ENCODE measurements around the gene SRSF4.
A peak's percentile ranks its signal among the peaks of the same experiment; 100 is the strongest.

Gene SRSF4

DNA sequence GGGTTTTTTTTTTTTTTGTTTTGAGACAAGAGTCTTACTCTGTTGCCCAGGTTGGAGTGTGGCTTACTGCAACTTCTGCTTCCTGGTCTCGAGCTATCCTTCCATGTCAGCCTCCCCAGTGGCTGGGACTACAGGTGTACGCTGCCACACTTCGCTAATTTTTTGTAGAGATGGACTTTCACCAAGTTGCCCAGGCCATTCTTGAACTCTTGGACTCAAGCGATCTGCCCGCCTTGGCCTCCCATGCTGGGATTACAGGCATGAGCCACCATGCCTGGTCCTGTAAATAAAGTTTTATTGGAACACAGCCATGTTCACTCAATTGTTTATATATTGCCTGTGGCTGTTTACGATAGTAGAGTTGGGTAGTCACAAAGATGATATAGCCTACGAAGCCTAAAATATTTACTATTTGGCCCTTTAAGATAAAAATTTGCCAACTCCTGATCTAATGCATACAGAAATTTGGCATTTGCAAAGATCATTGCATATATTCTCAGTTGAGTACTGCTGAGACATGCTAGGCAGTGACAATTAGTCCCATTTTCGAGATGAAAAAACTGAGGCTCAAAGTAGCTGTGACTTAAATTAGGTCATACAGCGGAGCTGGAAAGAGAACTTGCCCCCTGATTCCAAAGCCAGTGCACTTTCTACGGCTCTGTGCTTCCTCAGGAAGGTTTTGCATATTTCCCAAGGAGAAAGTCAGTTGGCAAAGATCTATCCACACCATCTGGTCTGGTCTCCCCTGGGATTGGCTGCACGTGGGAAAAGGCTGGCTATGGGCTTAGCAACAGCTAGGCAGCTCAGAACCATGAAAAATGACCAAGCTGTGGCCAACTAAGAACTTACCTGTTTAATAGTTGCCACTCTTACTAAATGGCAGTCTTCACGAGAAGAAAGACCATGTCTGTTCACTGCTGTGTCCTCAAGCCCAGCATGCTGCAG is 29.7 kb upstream of the SRSF4 start:
- DNase-seq (ENCODE audit: low read depth), result no peak
- H3K4me3 ChIP-seq (ENCODE audit: low read depth, low read length), result no peak overlapping the region
- TF ChIP-seq, protein P1, sequence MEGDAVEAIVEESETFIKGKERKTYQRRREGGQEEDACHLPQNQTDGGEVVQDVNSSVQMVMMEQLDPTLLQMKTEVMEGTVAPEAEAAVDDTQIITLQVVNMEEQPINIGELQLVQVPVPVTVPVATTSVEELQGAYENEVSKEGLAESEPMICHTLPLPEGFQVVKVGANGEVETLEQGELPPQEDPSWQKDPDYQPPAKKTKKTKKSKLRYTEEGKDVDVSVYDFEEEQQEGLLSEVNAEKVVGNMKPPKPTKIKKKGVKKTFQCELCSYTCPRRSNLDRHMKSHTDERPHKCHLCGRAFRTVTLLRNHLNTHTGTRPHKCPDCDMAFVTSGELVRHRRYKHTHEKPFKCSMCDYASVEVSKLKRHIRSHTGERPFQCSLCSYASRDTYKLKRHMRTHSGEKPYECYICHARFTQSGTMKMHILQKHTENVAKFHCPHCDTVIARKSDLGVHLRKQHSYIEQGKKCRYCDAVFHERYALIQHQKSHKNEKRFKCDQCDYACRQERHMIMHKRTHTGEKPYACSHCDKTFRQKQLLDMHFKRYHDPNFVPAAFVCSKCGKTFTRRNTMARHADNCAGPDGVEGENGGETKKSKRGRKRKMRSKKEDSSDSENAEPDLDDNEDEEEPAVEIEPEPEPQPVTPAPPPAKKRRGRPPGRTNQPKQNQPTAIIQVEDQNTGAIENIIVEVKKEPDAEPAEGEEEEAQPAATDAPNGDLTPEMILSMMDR (conservative IDR thresholded peaks at IDR 0.05; ENCODE audit: low read depth, low read length), result no peak

DNA sequence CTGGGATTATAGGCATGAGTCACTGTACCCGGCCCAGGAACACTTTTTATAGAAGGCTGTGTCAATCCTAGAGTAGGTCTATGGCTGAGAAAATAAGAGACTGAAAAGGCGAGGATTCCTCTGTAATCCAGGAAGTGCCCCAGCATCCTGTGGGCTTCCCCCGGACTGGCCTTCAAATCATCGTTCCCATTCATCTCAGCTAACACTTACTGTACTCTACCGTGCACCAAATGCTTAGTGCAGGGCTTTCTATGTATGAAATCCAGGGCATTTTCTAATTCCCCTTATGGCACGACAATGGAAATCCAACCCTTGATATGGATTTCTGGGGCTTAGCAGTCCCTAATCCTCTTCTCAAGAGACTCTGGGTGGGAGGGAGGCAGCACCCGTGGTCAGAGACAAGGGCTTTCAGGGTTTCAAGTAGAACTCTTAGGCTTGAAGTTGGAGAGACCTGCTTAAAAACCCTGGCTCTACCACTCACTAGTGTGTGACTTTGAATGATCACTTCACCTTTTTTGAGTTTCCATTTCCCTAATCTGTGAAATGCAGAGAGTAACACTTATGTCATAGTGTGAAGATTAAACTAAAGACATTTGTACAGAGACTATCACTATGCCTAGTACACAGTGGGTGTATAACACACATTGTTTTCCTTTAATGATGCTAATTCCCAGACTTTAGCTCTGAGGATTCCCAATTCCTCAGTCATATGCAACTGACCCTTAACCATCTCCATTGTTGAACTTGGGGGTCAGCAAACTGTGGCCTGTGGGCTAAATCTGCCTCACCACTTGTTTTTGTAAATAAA is 28.8 kb upstream of the SRSF4 start:
- no peak for DNase-seq (ENCODE audit: low read depth)
- TF ChIP-seq, protein P1 (conservative IDR thresholded peaks at IDR 0.05; ENCODE audit: low read depth, low read length), result no peak
- H3K4me3 ChIP-seq (ENCODE audit: low read depth, low read length), result no peak overlapping the region

DNA sequence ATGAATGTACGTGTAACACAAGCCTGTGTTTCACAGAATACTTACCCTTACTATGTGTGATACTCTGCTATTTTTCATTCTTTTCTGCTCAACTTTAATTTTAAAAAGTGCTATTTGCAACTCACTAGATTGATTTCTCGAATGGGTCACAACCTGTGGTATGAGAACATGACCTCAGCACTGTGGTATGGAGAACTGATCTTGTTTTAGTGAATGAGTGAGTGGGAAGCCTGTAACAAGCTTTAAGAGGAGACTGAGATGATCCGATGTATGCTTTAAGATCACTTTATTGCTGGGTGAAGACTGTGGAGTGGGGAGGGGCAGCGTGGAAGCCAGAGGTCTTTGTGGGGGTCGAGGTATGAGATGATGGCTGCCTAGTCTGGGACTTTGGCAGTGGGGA is 27.5 kb upstream of the SRSF4 start:
- peak; percentile 52 for DNase-seq (ENCODE audit: low read depth)
- H3K4me3 ChIP-seq (ENCODE audit: low read depth, low read length), result no peak overlapping the region
- TF ChIP-seq, protein P1 (conservative IDR thresholded peaks at IDR 0.05; ENCODE audit: low read depth, low read length), result no peak

DNA sequence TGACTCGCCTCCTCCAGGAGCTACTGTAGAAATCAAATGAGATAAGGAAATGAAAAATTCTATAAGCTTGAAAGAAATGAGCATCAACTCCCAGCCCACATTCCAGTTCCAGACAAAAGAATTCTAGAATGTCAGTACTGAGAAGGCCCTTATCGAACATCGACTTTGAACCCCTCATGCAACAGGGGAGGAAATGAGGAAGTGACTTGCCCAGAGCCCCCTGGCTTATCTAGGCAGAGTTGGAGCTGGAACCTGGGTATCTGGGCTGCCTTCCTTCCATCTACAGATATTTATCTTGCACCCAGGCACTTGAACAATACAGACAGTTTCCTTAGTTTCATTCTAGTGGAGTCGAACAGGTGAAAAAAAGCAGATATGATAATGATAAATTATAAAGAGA is 26.7 kb upstream of the SRSF4 start:
- DNase-seq (ENCODE audit: low read depth), result no peak
- no peak overlapping the region for H3K4me3 ChIP-seq (ENCODE audit: low read depth, low read length)
- TF ChIP-seq, protein P1 (conservative IDR thresholded peaks at IDR 0.05; ENCODE audit: low read depth, low read length), result no peak

DNA sequence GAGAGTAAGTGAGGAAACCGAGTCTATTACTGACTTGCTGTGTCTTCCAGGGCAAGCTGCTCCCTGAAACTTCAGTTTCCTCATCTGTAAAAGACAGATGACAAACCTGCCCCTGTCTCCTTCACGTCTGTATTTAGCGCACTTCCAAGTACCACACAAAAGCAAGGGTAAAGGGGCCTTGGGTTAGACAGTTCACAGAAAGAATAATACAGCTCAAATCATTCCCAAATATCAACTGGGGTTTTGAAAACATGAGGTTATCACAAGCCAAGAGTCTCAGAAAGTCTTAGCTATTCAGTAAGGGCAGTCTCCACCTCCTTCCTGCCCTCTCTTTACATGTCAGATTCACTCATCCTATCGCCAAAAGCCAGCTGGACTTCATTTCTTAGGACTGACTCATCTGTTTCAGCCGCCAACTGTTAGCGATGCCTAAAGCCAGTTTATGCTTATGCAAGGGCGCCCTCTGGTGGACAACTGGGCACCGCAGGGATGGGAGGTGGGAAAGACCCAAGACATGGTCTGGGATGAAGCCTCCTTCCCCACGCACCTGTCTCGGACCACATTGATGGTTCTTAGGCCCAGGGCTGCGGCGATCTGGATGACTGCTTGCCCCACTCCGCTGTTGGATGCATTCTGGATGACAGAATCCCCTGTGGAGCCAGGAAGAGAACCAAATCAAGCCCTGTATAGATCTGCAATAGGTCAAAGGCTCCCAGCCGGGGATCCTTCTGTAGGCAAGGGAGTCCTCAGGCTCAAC is 21.1 kb upstream of the SRSF4 start:
- peak; percentile 99 for DNase-seq (ENCODE audit: low read depth)
- H3K4me3 ChIP-seq (ENCODE audit: low read depth, low read length), result no peak overlapping the region
- TF ChIP-seq, protein P1 (conservative IDR thresholded peaks at IDR 0.05; ENCODE audit: low read depth, low read length), result peak; percentile 99

DNA sequence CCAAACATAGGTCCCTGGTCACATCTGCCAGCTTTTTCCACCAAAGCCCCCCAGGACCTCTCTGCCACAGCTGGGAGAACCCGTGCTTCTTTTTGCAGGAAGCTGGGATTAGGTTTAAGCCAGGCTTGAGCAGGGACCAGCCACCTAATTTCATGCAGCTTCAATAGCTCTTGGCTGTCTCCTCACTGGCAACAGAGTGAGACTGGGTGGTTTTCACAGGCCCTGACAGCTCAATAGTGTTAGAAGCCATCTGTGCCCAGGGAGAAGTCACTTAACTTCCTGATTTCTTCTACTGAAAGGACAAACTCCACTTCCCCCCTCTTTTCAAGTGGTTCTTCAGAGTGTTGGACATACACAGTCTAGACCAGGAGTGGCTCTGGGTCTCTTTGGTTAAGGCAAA is 20.4 kb upstream of the SRSF4 start:
- no peak overlapping the region for H3K4me3 ChIP-seq (ENCODE audit: low read depth, low read length)
- TF ChIP-seq, protein P1 (conservative IDR thresholded peaks at IDR 0.05; ENCODE audit: low read depth, low read length), result no peak
- DNase-seq (ENCODE audit: low read depth), result no peak

Data from choroid plexus epithelial cell (primary cell).